Activated CD8-positive, alpha-beta memory T cell treated with anti-CD3 and anti-CD28 coated beads for 1 hour (primary cell): ENCODE data around the gene ZNF124.
"Not testable (repeated sequence)": the region's sequence is repeated elsewhere in the genome, so short reads cannot be mapped to it uniquely, and the experiment has no call there.

ENCODE experiments used
- DNase-seq, 2 donors: peaks; one replicate each; pipeline ENCODE4 v3.0.0-alpha.2; 2020; ENCODE audit warnings: low read depth in 1 of 2; ENCODE audit errors: extremely low read depth in 1 of 2

The ZNF124 gene

DNA sequence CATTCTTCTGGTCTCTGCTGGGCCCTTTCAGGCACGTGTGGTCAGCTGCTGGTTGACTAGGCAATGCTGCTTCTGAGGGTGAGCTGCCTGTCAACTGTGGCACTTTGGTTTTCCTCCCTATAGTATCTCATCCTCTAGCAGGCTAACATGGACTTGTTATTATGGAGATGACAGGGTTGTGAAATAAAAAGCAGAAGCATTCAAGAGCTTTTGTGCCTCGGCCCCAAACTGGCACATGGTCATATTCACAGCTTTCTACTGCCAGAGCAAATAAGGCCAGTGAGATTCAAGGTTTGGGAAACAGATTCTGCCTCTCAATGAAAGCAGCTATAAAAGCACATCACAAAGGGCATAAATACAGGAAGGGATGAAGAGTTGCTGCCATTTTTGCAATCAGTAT is 1.6 kb upstream of the ZNF124 start:
- no peak for DNase-seq

DNA sequence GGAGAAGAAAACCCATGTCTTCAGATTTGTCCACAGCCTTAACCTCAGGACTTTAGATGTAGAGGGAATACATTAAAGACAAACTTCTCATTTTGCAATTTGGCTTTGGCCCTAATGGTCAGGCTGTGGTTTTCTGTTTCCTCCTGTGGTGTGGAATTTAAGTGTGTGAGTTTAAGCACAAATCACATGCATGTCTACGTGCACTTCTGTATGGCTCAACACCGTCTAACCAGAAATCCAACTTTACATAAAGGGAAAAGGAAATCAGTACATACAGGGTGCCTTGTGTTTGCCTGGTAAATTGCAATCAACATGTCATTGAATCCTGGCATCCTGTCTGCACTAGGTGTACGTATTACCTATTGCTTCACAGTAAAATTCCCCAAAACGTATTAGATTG is 1.2 kb upstream of the ZNF124 start:
- no peak for DNase-seq

DNA sequence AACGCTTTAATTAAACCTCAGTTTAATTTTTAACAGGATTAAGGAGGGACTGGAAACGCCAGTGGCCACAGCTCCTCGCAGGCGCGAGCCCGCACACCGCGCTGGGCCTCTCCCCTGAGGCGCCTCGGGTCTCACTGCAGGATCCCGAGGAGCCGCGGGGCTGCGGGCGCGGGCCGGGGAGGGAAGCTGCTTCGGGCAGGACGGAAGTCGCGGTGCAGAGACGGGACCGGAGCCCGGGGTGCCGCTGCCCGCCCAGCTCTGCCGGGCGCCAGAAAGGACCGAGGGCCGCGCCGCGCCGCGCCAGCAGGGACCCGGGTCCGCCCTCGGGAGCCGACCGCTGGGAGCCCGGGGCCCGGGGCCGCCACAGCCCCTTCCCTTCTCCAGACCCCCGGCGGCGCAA is 377 bp downstream of the ZNF124 start:
- not testable (repeated sequence) for DNase-seq

DNA sequence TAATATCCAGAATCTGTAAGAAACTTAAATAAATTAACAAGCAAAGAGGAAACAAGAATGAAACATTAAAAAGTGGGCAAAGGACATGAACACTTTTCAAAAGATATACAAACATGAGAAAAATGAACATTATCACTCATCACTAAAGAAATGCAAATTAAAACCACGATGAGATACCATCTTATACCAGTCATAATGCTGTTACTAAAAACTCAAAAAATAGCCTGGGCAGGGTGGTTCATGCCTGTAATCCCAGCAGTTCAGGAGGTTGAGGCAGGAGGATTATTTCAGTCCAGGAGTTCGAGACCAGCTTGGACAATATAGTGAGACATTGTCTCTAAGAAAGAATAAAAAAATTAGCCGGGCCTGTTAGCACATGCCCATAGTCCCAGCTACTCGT is 6.1 kb downstream of the ZNF124 start:
- DNase-seq: no peak

DNA sequence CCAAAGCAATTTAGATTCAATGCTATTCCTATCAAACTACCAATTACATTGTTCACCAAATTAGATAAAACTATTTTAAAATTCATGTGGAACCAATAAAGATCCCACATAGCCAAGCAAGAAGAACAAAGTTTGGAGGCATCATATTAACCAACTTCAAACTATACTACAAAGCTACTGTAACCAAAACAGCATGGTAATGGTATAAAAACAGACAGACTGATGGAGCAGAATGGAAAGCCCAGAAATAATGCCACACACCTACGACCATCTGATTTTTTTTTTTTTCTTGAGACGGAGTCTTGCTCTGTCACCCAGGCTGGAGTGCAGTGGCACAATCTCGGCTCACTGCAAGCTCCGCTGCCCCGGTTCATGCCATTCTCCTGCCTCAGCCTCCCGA is 7.1 kb downstream of the ZNF124 start:
- no peak for DNase-seq

DNA sequence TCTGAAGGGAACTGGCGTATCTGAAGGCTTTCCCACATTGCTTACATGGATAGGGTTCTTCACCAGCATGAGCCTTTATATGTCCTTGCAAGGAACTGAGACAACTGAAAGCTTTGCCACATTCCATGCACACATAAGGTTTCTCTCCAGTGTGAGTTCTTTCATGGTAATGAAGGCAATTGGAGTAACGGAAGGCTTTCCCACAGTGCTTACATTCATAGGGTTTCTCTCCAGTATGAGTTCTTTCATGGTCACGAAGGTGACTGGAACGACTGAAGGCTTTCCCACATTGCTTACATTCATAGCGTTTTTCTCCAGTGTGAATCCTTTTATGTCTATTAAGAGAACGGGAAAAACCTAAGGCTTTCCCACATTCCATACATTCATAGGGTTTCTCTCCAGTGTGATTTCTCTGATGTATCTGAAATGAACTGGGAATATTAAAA is 15.0 kb downstream of the ZNF124 start:
- DNase-seq: no peak

DNA sequence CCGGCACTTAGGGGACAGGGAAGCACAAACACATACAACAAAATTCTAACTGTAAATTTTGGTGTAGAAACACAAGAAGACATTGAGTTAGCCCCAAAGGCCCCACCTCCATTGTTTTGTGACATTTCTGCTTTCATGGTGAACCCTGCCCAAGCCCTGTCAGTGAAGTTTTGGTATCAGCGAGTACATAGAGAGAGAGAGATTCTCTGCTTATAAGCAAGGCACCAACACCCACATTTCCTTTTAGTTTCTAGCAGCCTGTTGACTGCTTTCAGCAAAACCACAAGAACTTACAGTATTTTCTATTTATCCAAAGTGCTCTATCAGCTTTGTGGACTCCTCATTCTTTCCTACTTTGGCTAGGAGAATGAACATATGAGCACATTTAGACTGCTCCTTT is 24.0 kb downstream of the ZNF124 start:
- DNase-seq: no peak

DNA sequence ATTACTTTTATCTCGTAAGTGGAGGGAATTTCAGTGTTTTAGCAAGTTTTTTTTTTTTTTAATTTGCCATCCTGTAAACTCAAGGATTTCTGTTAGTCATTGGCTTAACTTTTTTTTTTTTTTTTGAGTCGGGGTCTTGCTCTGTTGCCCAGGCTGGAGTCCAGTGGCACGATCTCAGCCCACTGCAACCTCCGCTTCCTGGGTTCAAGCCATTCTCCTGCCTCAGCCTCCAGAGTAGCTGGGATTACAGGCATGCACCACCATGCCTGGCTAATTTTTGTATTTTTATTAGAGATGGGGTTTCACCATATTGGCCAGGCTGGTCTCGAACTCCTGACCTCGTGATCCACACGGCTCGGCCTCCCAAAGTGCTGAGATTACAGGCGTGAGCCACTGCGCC is 24.7 kb downstream of the ZNF124 start:
- not testable (repeated sequence) for DNase-seq

DNA sequence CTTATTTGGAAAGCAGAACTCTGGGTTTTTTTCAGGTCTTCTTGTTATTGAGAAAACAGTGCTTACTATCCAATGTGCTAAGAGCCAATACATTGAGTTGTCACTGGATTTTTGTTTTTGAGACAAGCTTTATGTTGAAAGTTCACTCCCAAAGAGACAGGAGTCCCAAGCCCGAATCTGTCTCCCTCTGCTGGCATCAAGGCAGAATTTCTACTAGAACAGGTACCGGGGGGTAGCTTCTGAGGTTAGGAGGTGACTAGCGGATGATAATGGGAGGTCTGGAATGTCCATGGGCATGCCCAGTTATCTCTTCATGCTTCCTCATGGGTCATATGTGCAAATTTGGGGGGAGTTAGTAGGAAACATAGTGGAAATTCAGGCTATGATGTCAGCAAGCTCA is 25.1 kb downstream of the ZNF124 start:
- no peak for DNase-seq

DNA sequence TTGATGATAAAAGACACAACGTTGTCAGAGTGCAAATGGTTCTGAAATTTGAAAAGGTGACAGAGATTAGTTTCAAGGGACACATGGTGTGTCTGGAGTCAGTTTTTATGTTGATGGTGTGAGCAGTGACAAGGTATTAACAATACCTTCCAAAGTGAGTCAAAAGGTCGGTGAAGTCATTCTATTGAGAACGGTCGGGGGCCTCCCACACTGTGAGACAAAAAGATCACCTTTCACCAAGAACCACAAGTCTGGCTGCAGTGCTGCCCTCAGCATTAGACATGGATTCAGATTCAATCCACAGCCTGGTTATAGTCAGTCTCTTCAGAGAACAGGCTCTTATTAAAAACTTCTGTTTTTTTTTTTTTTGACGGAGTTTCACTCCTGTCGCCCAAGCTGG is 26.5 kb downstream of the ZNF124 start:
- DNase-seq: no peak

DNA sequence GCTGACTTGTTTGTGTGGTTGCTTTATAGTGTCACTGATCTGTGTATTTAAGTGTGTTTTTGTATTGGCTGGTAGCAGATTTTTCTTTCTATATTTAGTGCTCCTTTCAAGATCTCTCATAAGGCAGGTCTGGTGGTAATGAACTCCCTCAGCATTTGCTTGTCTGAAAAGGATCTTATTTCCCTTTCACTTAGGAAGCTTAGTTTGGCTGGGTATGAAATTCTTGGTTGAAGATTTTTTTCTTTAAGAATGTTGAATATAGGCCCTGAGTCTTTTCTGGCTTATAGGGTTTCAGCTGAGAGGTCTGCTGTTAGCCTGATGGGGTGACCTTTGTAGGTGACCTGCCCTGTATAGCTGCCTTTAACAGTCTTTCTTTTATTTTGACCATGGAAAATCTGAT is 32.3 kb downstream of the ZNF124 start:
- not testable (repeated sequence) for DNase-seq

DNA sequence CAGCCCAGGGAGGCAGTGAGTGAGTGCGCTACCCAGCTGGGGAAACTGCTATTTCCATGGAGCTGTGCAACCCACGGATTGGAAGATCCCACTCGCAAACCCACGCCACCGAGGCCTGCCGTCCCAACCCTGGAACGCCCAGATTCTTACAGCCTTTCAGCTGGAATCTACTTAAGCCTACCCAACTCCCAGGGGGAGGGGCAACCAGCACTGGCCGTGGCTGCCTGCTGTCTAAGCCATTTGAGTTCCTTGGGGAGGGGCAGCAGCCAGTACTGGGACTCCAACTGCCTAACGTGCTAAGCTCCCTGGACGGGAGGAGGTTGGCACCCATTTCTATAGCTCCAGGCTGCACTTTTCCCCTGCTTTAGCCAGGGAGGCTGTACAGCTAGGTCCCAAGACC is 40.6 kb downstream of the ZNF124 start:
- no peak for DNase-seq

DNA sequence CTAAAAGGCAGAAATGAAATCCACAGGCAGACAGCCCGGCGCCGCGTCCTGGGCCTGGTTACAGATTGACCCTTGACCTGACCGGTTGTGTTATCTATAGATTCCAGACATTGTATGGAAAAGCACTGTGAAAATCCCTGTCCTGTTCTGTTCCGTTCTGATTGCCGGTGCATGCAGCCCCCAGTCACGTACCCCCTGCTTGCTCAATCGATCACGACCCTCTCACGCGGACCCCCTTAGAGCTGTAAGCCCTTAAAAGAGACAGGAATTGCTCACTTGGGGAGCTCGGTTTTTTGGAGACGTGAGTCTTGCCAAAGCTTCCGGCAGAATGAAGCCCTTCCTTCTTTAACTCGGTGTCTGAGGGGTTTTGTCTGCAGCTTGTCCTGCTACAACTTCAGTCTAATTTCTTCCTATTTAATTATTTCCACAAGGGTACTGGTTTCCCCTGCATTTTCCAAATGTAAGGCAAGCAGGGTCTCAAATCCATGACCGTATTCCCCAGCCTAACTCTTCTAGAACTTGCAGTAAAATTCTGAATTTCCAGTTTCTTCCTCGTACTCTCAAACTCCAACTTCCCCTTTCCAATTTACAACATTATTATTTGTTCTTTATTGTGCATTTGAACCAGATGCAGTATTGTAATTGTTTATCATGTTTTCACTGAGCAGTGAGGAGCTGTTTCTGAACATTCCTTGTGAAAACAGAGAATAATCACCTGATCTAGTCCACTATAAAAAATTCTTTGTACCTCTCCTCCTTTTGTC is 44.1 kb downstream of the ZNF124 start:
- not testable (repeated sequence) for DNase-seq

DNA sequence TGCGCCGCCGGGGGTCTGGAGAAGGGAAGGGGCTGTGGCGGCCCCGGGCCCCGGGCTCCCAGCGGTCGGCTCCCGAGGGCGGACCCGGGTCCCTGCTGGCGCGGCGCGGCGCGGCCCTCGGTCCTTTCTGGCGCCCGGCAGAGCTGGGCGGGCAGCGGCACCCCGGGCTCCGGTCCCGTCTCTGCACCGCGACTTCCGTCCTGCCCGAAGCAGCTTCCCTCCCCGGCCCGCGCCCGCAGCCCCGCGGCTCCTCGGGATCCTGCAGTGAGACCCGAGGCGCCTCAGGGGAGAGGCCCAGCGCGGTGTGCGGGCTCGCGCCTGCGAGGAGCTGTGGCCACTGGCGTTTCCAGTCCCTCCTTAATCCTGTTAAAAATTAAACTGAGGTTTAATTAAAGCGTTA is 45.2 kb downstream of the ZNF124 start:
- not testable (repeated sequence) for DNase-seq

DNA sequence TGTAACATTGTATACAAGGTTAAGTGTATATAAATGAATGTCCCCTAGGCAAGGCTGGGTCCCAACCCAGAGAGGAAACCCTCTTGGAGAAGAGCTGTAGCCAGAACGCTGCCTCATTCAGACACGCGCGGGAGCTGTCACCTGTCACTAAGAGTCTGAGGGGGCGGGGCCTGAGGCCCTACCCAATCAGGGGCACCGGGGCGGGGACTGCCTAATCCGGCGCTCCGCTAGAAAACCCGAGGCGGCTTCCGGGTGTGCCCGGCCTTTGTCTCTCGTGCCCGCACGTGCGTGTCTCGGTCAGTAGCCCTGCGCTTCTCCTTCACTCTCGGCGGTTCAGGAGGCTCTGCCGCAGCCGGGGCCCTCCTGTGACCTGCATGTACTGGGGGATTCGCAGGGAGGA is 45.7 kb downstream of the ZNF124 start:
- not testable (repeated sequence) for DNase-seq

DNA sequence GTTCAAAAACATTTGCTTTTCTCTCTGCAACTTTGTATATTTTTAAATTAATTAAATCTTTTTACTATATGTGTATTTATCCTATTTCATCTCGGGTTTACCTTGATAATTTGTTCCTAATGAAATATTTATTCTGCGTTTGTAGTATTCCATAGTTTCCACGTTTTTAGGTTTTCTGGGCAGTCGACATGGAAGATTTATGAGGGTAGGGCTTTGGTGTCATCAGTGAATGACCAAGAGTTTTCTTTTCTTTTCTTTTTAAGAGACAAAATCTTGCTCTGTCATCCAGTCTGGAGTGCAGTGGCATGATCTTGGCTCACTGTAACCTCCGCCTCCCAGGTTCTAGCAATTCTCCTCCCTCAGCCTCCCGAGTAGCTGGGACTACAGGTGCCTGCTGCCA is 50.4 kb downstream of the ZNF124 start:
- DNase-seq: no peak

DNA sequence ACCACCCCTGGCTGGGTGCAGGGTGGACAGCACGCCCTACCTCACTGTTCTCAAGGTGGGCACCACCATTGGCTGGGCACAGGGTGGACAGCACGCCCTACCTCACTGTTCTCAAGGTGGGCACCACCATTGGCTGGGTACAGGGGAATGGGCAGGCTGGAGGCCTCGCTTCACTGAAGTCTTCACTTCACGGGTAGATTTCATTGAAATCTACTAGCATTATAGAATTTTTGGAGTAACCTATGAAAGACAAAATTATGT is 51.5 kb downstream of the ZNF124 start:
- DNase-seq: not testable (repeated sequence)

DNA sequence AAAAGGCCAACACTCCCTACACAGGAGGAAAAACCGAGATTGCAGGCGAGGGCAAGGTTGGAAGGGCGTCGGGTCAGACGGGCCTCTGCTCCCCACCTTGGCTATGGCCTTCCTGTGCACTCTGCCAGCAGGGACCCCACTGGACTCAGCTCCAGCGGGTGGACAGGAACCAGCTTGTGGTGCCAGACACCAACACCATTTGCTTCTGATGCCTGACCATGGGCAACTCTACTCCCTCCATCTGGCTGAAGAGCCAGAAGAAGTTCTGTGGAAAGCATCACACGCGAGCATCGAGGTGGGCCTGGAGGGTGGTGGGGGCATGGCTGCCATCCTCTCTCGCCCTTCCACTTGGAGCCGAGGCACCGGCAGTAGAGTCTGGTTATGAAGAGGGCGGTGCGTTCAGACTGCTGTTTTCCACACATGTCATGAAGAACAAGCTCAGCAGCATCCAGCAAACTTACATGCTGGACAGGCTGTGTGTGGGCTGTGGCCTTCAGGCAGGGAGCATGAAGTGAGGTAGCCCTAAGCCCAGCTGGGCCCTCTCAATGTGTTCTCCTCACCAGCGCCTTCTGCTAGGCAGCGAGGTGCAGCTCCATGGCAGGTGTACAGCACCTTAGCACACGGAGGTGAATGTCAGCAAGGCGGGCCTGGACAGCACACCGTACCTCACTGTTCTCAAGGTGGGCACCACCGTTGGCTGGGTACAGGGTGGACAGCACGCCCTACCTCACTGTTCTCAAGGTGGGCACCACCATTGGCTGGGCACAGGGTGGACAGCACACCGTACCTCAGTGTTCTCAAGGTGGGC is 52.0 kb downstream of the ZNF124 start:
- DNase-seq: no peak

DNA sequence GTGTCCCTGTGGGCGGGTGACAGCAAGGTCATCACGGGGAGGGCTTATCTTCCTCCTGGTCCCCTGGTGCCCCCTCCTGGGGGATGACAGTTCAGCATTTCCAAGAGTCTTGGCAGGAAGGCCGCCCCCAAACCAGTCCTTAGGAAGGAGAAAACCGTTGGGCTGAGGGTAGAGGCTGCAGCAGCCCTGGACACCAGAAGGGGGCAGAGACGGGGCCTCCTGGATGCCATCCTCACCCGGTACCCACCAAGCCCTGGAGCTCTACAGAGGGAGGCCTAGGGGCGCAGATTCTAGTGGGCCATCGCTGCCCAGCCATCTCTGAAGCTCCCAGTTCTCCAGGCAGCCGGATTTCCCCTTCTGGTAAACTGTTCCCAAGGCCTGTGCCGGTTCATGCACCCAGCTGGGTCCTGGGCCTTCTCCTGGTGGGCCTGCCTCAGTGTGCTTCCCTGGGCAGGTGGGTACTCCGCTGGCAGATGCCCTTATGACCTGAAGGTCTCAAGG is 52.8 kb downstream of the ZNF124 start:
- no peak for DNase-seq

DNA sequence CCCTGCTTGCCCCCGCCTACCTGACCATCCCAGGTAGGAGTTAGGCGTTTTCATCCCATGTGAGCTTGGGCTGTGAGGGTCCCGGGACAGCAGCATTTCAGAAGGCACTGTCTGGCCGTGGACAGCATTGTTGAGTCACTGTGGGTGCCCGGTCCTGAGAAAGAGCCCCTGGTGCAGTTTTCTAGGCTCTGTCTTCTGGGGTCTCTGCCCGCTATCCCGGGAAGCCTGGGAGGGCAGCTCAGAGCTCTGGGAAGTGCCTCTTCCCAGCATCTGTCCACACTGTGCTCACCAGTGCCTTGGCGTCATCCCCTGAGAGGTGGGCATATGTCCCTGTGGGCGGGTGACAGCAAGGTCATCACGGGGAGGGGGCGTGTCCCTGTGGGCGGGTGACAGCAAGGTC is 56.3 kb downstream of the ZNF124 start:
- DNase-seq: no peak

DNA sequence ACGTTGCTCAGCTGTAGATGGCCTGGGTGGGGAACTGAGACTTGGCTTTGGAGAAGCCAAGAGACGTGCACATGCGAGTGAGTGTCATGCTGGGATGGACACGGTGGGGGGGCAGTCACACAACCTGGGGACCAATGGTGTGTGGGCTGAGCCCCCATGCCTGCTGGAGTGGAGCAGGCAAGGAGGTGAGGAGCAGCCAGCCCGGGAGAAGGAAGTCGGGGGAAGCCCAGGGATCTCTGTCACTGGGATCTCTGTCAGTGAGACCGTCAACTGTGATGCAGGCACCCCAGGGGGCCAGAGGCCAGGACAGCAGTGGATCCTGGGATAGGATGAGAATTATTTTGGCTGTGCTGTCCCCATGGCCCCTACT is 56.7 kb downstream of the ZNF124 start:
- DNase-seq: no peak

DNA sequence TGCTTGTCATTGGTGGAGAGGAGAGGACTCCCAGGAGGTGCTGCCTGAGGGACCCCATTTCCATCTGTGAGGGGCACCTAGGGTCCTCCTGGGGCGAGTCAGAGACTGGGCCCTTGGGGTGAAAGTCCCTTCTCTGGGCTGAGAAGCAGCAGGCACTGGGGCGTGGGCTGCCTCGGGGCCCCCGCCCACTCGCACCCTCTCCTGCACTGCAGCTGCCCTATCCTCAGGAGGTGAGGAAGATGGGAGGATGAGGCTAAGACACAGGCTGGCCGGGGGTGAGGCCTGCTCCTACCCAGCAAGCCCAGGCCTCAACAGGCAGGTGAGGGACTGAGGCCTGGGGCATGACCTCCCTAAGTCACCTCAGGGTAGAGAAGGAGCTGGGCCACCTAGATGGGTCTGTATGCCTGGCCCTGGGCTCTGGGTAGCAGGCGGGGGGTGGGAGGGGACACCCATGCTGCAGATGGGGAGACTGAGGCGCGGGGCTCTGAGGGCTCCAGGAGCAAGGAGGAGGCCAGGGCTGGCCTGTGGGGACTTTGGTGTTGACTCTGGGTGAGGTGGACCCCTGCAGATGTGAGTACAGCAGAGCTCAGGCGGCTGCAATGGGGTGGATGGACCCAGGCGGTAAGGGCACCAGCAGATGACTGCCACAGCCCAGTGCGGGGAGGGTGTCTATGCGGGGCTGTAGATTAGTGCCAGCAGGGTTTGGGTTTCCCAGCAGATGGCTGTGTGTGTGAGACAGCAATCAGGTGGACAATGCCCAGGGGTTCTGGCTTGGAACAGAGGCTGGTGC is 57.3 kb downstream of the ZNF124 start:
- no peak for DNase-seq
